ENCODE measurements around the gene GRIK5. TPM values are rescaled to one million over a fixed set of nuclear protein-coding genes. Genes with fewer than 3 reads are reported as not detected.

The GRIK5 gene
- total RNA-seq, 1 experiment from 2014 or later = 0.61 TPM

DNA sequence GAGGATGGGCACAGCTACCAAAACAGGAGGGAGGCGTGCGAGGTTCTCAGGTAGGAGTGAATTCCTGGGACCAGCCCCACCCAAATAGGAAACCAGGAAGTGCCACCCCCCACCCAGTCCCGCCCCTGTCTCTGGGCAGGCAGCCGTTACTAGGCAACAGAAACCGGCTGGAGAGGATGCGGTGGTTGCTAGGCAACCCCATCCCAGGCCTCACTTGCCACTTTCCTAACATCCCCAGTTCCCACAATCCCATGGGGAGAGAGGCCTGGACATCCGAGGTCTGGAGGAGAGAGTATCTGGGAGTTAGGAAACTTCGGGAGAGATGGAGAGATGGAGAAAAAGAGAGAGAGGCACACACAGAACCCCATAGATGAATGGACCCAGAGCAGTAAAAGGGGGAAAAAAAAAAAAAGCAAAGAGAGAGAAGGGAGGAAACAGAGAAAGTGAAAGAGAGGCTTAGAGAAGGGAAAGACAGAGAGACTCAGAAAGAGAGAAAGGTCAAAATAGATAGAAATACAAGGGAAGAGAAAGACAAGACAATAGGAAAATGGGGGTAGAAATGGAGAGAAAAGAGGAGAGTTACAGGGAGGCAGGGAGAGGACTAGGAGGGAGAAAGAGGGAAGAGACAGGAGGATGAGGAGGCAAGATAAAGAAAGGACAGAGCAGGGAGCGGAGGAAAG lies 3.8 kb downstream of the GRIK5 start:
- no peak overlapping the region for H3K4me3 Mint-ChIP-seq (ENCODE audit: low read depth, unreplicated experiment)
- H3K27me3 Mint-ChIP-seq (ENCODE audit: unreplicated experiment) = peaks cover 38% of the 10 kb centered on the region
- peak; percentile 60 for DNase-seq
- intact Hi-C loops (cut with micrococcal nuclease; ENCODE audit: unreplicated experiment) = no loop called here
- CTCF ChIA-PET = no interaction called here
- H3K27ac Mint-ChIP-seq (ENCODE audit: unreplicated experiment) = no peak overlapping the region
- TF ChIP-seq, protein P1, sequence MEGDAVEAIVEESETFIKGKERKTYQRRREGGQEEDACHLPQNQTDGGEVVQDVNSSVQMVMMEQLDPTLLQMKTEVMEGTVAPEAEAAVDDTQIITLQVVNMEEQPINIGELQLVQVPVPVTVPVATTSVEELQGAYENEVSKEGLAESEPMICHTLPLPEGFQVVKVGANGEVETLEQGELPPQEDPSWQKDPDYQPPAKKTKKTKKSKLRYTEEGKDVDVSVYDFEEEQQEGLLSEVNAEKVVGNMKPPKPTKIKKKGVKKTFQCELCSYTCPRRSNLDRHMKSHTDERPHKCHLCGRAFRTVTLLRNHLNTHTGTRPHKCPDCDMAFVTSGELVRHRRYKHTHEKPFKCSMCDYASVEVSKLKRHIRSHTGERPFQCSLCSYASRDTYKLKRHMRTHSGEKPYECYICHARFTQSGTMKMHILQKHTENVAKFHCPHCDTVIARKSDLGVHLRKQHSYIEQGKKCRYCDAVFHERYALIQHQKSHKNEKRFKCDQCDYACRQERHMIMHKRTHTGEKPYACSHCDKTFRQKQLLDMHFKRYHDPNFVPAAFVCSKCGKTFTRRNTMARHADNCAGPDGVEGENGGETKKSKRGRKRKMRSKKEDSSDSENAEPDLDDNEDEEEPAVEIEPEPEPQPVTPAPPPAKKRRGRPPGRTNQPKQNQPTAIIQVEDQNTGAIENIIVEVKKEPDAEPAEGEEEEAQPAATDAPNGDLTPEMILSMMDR (IDR thresholded peaks at IDR 0.05; ENCODE audit: unreplicated experiment) = no peak
- no peaks in the 10 kb centered on the region for H3K36me3 Mint-ChIP-seq (ENCODE audit: insufficient read depth, unreplicated experiment)
- H3K9me3 Mint-ChIP-seq (ENCODE audit: low read depth, unreplicated experiment) = no peaks in the 10 kb centered on the region
- BruUV-seq (replicated peaks) = no TSS peak
- no peaks in the 10 kb centered on the region for H3K4me1 Mint-ChIP-seq (ENCODE audit: low read depth, unreplicated experiment)

- CTCF ChIA-PET = no interaction called here
- Mint-ChIP-seq H3K9me3 (ENCODE audit: low read depth, unreplicated experiment) (no peaks in the 10 kb centered on the region), H3K27ac (ENCODE audit: unreplicated experiment) (no peak overlapping the region), H3K27me3 (ENCODE audit: unreplicated experiment) (peaks cover 34% of the 10 kb centered on the region), H3K4me3 (ENCODE audit: low read depth, unreplicated experiment) (no peak overlapping the region), H3K4me1 (ENCODE audit: low read depth, unreplicated experiment) (no peaks in the 10 kb centered on the region), H3K36me3 (ENCODE audit: insufficient read depth, unreplicated experiment) (no peaks in the 10 kb centered on the region)
- intact Hi-C loops (cut with micrococcal nuclease; ENCODE audit: unreplicated experiment) = no loop called here
- BruUV-seq (replicated peaks) = no TSS peak
- no peak for DNase-seq
- TF ChIP-seq, protein P1 (IDR thresholded peaks at IDR 0.05; ENCODE audit: unreplicated experiment) = no peak
Observed at GRCh38 chr19:42065511-42065910, 4.5 kb downstream of the GRIK5 start.

DNA sequence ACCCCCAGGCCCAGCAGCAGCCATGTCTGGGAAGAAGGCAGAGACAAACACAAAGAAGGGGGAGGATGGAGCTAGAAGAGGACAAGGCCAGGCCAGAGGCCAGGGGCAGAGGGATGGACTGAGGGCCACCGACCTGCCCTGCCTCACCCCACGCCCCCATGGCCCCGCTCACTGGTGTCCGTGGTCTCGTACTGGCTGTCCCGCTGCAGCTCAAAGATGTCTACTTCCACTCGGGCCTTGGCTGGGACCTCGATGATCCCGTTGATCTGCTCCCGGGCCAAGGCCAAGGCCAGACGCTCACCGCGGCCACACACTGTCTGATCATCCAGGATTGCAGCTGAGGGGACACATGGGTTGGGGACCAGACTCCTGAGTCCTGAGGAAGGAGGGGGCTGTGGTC lies 5.0 kb downstream of the GRIK5 start:
- Mint-ChIP-seq H3K27me3 (ENCODE audit: unreplicated experiment) (peaks cover 34% of the 10 kb centered on the region), H3K4me3 (ENCODE audit: low read depth, unreplicated experiment) (no peak overlapping the region), H3K27ac (ENCODE audit: unreplicated experiment) (no peak overlapping the region), H3K4me1 (ENCODE audit: low read depth, unreplicated experiment) (no peaks in the 10 kb centered on the region), H3K36me3 (ENCODE audit: insufficient read depth, unreplicated experiment) (no peaks in the 10 kb centered on the region), H3K9me3 (ENCODE audit: low read depth, unreplicated experiment) (no peaks in the 10 kb centered on the region)
- no peak for DNase-seq
- intact Hi-C loops (cut with micrococcal nuclease; ENCODE audit: unreplicated experiment) = no loop called here
- no TSS peak for BruUV-seq (replicated peaks)
- TF ChIP-seq, protein P1 (IDR thresholded peaks at IDR 0.05; ENCODE audit: unreplicated experiment) = no peak
- CTCF ChIA-PET = no interaction called here

DNA sequence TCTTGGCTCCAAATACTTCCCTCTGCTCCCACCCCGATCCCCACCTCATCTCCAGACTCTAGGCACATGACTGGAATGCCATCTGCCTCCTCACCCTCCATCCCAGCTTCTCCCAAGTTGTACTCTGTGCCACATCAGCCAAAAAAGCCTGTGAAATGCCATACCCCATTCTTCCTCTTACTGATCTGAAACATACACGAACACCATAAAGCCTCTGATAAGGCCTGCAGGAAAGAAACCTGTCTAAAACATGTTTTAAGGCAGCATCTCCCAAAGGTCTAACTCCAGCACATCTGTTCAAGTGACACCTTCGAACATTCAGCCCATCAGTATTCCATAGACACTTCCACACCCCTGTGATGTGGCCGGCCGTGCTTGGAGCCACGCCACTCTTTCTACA lies 5.6 kb downstream of the GRIK5 start:
- CTCF ChIA-PET = no interaction called here
- Mint-ChIP-seq H3K27ac (ENCODE audit: unreplicated experiment) (no peak overlapping the region), H3K36me3 (ENCODE audit: insufficient read depth, unreplicated experiment) (no peaks in the 10 kb centered on the region), H3K27me3 (ENCODE audit: unreplicated experiment) (peaks cover 36% of the 10 kb centered on the region), H3K4me3 (ENCODE audit: low read depth, unreplicated experiment) (no peak overlapping the region), H3K9me3 (ENCODE audit: low read depth, unreplicated experiment) (no peaks in the 10 kb centered on the region), H3K4me1 (ENCODE audit: low read depth, unreplicated experiment) (no peaks in the 10 kb centered on the region)
- no TSS peak for BruUV-seq (replicated peaks)
- DNase-seq = no peak
- intact Hi-C loops (cut with micrococcal nuclease; ENCODE audit: unreplicated experiment) = no loop called here
- TF ChIP-seq, protein P1 (IDR thresholded peaks at IDR 0.05; ENCODE audit: unreplicated experiment) = no peak
